ENCODE data around the gene OGT. TPM values are rescaled to one million over a fixed set of nuclear protein-coding genes. Genes with fewer than 3 reads are reported as not detected.
"Not testable (repeated sequence)": the region's sequence is repeated elsewhere in the genome, so short reads cannot be mapped to it uniquely, and the experiment has no call there.

Gene OGT
- total RNA-seq, 1 donor from 2014 or later: 49.6 TPM

GRCh38 chrX:71504346-71504745, 28.6 kb upstream of the OGT start:
- DNase-seq (ENCODE audit: low read depth): no peak

GRCh38 chrX:71509289-71509688, 23.6 kb upstream of the OGT start:
- no peak overlapping the region for H3K4me3 ChIP-seq (ENCODE audit: low read depth, low read length)
- no peak for DNase-seq (ENCODE audit: low read depth)
- no peak for TF ChIP-seq CTCF (conservative IDR thresholded peaks at IDR 0.05; ENCODE audit: low read depth, low read length)

More at GRCh38 chrX:71504346-71504745, 28.6 kb upstream of the OGT start:
- H3K4me3 ChIP-seq (ENCODE audit: low read depth, low read length): no peak overlapping the region
- TF ChIP-seq CTCF (conservative IDR thresholded peaks at IDR 0.05; ENCODE audit: low read depth, low read length): no peak

GRCh38 chrX:71510161-71510560, 22.7 kb upstream of the OGT start:
- no peak overlapping the region for H3K4me3 ChIP-seq (ENCODE audit: low read depth, low read length)
- TF ChIP-seq CTCF (conservative IDR thresholded peaks at IDR 0.05; ENCODE audit: low read depth, low read length): no peak

GRCh38 chrX:71513731-71514130, 19.2 kb upstream of the OGT start:
- DNase-seq (ENCODE audit: low read depth); H3K4me3 ChIP-seq (ENCODE audit: low read depth, low read length): not testable (repeated sequence)

More at GRCh38 chrX:71510161-71510560, 22.7 kb upstream of the OGT start:
- no peak for DNase-seq (ENCODE audit: low read depth)

- no peak for TF ChIP-seq CTCF (conservative IDR thresholded peaks at IDR 0.05; ENCODE audit: low read depth, low read length)
- no peak overlapping the region for H3K4me3 ChIP-seq (ENCODE audit: low read depth, low read length)
- no peak for DNase-seq (ENCODE audit: low read depth)
Observed at GRCh38 chrX:71514367-71515037, 18.4 kb upstream of the OGT start.

- no peak overlapping the region for H3K4me3 ChIP-seq (ENCODE audit: low read depth, low read length)
- no peak for DNase-seq (ENCODE audit: low read depth)
- no peak for TF ChIP-seq CTCF (conservative IDR thresholded peaks at IDR 0.05; ENCODE audit: low read depth, low read length)
Observed at GRCh38 chrX:71515038-71515396, 17.9 kb upstream of the OGT start.

- no peak overlapping the region for H3K4me3 ChIP-seq (ENCODE audit: low read depth, low read length)
- no peak for TF ChIP-seq CTCF (conservative IDR thresholded peaks at IDR 0.05; ENCODE audit: low read depth, low read length)
- no peak for DNase-seq (ENCODE audit: low read depth)
Observed at GRCh38 chrX:71525316-71525715, 7.6 kb upstream of the OGT start.

Measured in epithelial cell of proximal tubule (primary cell).